ENCODE data around the gene GPSM3. TPM values are rescaled to one million over a fixed set of nuclear protein-coding genes. Genes with fewer than 3 reads are reported as not detected.
A peak's percentile ranks its signal among the peaks of the same experiment; 100 is the strongest.

GPSM3 gene
- total and polyA plus RNA-seq, 2 of the 13 experiments (the other 11 are each of a cell fraction or from before 2014, with no cell fraction given), result 0.18 to 6.2 TPM

DNA sequence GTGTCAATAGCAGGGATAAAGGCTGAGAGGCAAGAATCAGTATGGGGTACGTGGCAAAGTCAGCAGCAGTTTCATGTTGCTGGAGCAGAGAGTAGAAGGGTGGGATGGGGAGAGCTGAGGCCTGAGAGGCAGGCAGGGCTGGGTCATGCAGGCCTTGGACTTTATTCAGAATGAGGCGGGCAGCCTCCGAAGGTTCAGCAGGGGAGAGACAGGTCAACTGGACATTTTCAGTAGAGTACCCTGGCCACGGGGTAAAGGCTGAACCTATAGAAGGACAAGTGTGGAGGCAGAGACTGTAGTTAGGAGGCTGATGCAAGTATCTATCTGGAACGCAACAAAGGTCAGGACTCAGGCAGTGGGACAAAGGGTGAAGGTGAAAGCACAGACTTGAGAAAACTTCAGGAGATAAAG, 17.8 kb upstream of the GPSM3 start (continued):
- TF ChIP-seq ZNF501 (CRISPR knock-in tag; IDR thresholded peaks at IDR 0.05) (0 out of 2 replicates have a peak, but pooled peaks have one; percentile 21), ZNF556 (CRISPR knock-in tag; IDR thresholded peaks at IDR 0.05; ENCODE audit: borderline replicate concordance) (no peak), ZNF232 (CRISPR knock-in tag; IDR thresholded peaks at IDR 0.05; ENCODE audit: borderline replicate concordance) (no peak), ZSCAN25 (CRISPR knock-in tag; IDR thresholded peaks at IDR 0.05) (peak; percentile 97), NR2C2 (CRISPR knock-in tag; IDR thresholded peaks at IDR 0.05; ENCODE audit: borderline replicate concordance) (peak; percentile 27; the same call in 1 of the 2 replicates), TRIM24 (CRISPR knock-in tag; IDR thresholded peaks at IDR 0.05) (0 out of 2 replicates have a peak, but pooled peaks have one; percentile 15), SALL1 (CRISPR knock-in tag; IDR thresholded peaks at IDR 0.05) (peak; percentile 33; the same call in 1 of the 2 replicates), YEATS2 (CRISPR knock-in tag; IDR thresholded peaks at IDR 0.05; ENCODE audit: borderline replicate concordance) (no peak), ZFX (CRISPR knock-in tag; IDR thresholded peaks at IDR 0.05; ENCODE audit: low read depth) (peak; percentile 42; the same call in 1 of the 2 replicates), NR2F6 (IDR thresholded peaks at IDR 0.05) (0 out of 2 replicates have a peak, but pooled peaks have one; percentile 31), NR2F6 (CRISPR knock-in tag; IDR thresholded peaks at IDR 0.05) (0 out of 2 replicates have a peak, but pooled peaks have one; percentile 31), ZNF292 (CRISPR knock-in tag; IDR thresholded peaks at IDR 0.05; ENCODE audit: borderline replicate concordance, low read depth) (peak; percentile 34; the same call in 1 of the 2 replicates), REPIN1 (CRISPR knock-in tag; IDR thresholded peaks at IDR 0.05; ENCODE audit: borderline replicate concordance, low read depth) (peak; percentile 59; the same call in 1 of the 2 replicates), FOXO1 (CRISPR knock-in tag; IDR thresholded peaks at IDR 0.05) (no peak), ATF1 (CRISPR knock-in tag; IDR thresholded peaks at IDR 0.05) (no peak), ESRRA (CRISPR knock-in tag; IDR thresholded peaks at IDR 0.05; ENCODE audit: low read depth) (peak; percentile 84), ETV5 (CRISPR knock-in tag; IDR thresholded peaks at IDR 0.05; ENCODE audit: borderline replicate concordance) (peak; percentile 21; the same call in 1 of the 2 replicates)
- TF ChIP-seq, protein P1, sequence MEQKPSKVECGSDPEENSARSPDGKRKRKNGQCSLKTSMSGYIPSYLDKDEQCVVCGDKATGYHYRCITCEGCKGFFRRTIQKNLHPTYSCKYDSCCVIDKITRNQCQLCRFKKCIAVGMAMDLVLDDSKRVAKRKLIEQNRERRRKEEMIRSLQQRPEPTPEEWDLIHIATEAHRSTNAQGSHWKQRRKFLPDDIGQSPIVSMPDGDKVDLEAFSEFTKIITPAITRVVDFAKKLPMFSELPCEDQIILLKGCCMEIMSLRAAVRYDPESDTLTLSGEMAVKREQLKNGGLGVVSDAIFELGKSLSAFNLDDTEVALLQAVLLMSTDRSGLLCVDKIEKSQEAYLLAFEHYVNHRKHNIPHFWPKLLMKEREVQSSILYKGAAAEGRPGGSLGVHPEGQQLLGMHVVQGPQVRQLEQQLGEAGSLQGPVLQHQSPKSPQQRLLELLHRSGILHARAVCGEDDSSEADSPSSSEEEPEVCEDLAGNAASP (CRISPR knock-in tag; IDR thresholded peaks at IDR 0.05; ENCODE audit: borderline replicate concordance), result 0 out of 2 replicates have a peak, but pooled peaks have one; percentile 16
- TF ChIP-seq, protein P2, sequence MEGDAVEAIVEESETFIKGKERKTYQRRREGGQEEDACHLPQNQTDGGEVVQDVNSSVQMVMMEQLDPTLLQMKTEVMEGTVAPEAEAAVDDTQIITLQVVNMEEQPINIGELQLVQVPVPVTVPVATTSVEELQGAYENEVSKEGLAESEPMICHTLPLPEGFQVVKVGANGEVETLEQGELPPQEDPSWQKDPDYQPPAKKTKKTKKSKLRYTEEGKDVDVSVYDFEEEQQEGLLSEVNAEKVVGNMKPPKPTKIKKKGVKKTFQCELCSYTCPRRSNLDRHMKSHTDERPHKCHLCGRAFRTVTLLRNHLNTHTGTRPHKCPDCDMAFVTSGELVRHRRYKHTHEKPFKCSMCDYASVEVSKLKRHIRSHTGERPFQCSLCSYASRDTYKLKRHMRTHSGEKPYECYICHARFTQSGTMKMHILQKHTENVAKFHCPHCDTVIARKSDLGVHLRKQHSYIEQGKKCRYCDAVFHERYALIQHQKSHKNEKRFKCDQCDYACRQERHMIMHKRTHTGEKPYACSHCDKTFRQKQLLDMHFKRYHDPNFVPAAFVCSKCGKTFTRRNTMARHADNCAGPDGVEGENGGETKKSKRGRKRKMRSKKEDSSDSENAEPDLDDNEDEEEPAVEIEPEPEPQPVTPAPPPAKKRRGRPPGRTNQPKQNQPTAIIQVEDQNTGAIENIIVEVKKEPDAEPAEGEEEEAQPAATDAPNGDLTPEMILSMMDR (CRISPR knock-in tag; IDR thresholded peaks at IDR 0.05), result peak; percentile 18; the same call in 1 of the 2 replicates
- TF ChIP-seq, protein P3, sequence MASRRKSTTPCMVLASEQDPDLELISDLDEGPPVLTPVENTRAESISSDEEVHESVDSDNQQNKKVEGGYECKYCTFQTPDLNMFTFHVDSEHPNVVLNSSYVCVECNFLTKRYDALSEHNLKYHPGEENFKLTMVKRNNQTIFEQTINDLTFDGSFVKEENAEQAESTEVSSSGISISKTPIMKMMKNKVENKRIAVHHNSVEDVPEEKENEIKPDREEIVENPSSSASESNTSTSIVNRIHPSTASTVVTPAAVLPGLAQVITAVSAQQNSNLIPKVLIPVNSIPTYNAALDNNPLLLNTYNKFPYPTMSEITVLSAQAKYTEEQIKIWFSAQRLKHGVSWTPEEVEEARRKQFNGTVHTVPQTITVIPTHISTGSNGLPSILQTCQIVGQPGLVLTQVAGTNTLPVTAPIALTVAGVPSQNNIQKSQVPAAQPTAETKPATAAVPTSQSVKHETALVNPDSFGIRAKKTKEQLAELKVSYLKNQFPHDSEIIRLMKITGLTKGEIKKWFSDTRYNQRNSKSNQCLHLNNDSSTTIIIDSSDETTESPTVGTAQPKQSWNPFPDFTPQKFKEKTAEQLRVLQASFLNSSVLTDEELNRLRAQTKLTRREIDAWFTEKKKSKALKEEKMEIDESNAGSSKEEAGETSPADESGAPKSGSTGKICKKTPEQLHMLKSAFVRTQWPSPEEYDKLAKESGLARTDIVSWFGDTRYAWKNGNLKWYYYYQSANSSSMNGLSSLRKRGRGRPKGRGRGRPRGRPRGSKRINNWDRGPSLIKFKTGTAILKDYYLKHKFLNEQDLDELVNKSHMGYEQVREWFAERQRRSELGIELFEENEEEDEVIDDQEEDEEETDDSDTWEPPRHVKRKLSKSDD (CRISPR knock-in tag; IDR thresholded peaks at IDR 0.05; ENCODE audit: low read depth), result no peak
- TF ChIP-seq, protein P4, sequence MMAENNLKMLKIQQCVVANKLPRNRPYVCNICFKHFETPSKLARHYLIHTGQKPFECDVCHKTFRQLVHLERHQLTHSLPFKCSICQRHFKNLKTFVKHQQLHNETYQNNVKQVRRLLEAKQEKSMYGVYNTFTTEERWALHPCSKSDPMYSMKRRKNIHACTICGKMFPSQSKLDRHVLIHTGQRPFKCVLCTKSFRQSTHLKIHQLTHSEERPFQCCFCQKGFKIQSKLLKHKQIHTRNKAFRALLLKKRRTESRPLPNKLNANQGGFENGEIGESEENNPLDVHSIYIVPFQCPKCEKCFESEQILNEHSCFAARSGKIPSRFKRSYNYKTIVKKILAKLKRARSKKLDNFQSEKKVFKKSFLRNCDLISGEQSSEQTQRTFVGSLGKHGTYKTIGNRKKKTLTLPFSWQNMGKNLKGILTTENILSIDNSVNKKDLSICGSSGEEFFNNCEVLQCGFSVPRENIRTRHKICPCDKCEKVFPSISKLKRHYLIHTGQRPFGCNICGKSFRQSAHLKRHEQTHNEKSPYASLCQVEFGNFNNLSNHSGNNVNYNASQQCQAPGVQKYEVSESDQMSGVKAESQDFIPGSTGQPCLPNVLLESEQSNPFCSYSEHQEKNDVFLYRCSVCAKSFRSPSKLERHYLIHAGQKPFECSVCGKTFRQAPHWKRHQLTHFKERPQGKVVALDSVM (CRISPR knock-in tag; IDR thresholded peaks at IDR 0.05), result peak; percentile 76; the same call in 1 of the 2 replicates
